CD14-positive monocyte (primary cell): ENCODE measurements around the gene DTNB. TPM values are rescaled to one million over a fixed set of nuclear protein-coding genes. Genes with fewer than 3 reads are reported as not detected.
A peak's percentile ranks its signal among the peaks of the same experiment; 100 is the strongest.

Experiments used
- DNase-seq, 3 donors: peaks; one replicate each; pipeline ENCODE4 v3.0.0-alpha.2; 2011 to 2022
- H2AFZ ChIP-seq: 2 replicates; pipeline ENCODE4 v1.6.0; 2012; ENCODE audit warnings: mild to moderate bottlenecking, low read depth, low read length, inconsistent platforms; ENCODE audit not compliant: insufficient read depth, poor library complexity, severe bottlenecking
- H3K27ac ChIP-seq, 2 donors: 1 replicate in 1 of 2; 2 replicates in 1 of 2; pipeline ENCODE4 v1.5.1; 2012 to 2013; ENCODE audit warnings: low read length in 2 of 2, control low read depth in 1 of 2, inconsistent platforms in 1 of 2, low read depth in 1 of 2, mild to moderate bottlenecking in 1 of 2
- H3K27me3 ChIP-seq, 2 donors: one replicate each; pipeline versions ENCODE4 v1.6.0 to v1.6.1; 2011 to 2013; ENCODE audit warnings: low read length in 2 of 2; ENCODE audit not compliant: control insufficient read depth in 2 of 2, insufficient read depth in 2 of 2
- H3K36me3 ChIP-seq, 2 donors: replicated peaks in 1 of 2; 1 replicate in 1 of 2; 2 replicates in 1 of 2; pipeline versions ENCODE4 v1.5.1 to v1.6.1; 2012 to 2013; ENCODE audit warnings: low read length in 2 of 2, control low read depth in 1 of 2, inconsistent platforms in 1 of 2, mild to moderate bottlenecking in 1 of 2; ENCODE audit not compliant: insufficient read depth in 2 of 2, control insufficient read depth in 1 of 2
- H3K4me1 ChIP-seq, 2 donors: 1 replicate in 1 of 2; 2 replicates in 1 of 2; pipeline versions ENCODE4 v1.5.1 to v1.6.1; 2012 to 2013; ENCODE audit warnings: low read length in 2 of 2, control low read depth in 1 of 2, inconsistent platforms in 1 of 2, mild to moderate bottlenecking in 1 of 2, moderate library complexity in 1 of 2; ENCODE audit not compliant: insufficient read depth in 2 of 2, control insufficient read depth in 1 of 2
- H3K4me2 ChIP-seq: replicated peaks from 2 replicates; pipeline ENCODE3; 2012; ENCODE audit warnings: low read length, moderate library complexity, mild to moderate bottlenecking; ENCODE audit not compliant: poor library complexity, severe bottlenecking; ENCODE audit errors: extremely low read depth
- H3K4me3 ChIP-seq, 3 experiments: fragments of 200-600 bp in 1 of 3; sonication (generic) in 1 of 3; replicated peaks in 1 of 3; 1 replicate in 2 of 3; 2 replicates in 1 of 3; pipeline ENCODE4 v1.5.1; 2011 to 2013; ENCODE audit warnings: low read length in 3 of 3, mild to moderate bottlenecking in 3 of 3, control low read depth in 2 of 3, low read depth in 2 of 3, inconsistent platforms in 1 of 3, moderate library complexity in 1 of 3
- H3K79me2 ChIP-seq: 2 replicates; pipeline ENCODE4 v1.6.0; 2012; ENCODE audit warnings: mild to moderate bottlenecking, control low read depth, inconsistent platforms, low read length, moderate library complexity; ENCODE audit not compliant: insufficient read depth
- H3K9ac ChIP-seq: 2 replicates; pipeline ENCODE4 v1.6.0; 2017; ENCODE audit warnings: low read length, mild to moderate bottlenecking; ENCODE audit not compliant: insufficient read depth, poor library complexity, severe bottlenecking
- H3K9me3 ChIP-seq, 2 donors: replicated peaks in 1 of 2; 1 replicate in 1 of 2; 2 replicates in 1 of 2; pipeline versions ENCODE4 v1.5.1 to v1.6.1; 2012 to 2013; ENCODE audit warnings: low read length in 2 of 2, control low read depth in 1 of 2; ENCODE audit not compliant: control insufficient read depth in 1 of 2, insufficient read depth in 1 of 2
- H4K20me1 ChIP-seq: 2 replicates; pipeline ENCODE4 v1.6.0; 2012; ENCODE audit warnings: mild to moderate bottlenecking, low read length, control low read depth, moderate library complexity; ENCODE audit not compliant: insufficient read depth
- H3K27ac Mint-ChIP-seq, 7 donors: one replicate each; pipeline ENCODE4 v1.8.0; 2020; ENCODE audit warnings: mild to moderate bottlenecking in 7 of 7, mixed read lengths in 7 of 7, moderate library complexity in 6 of 7, inconsistent platforms in 2 of 7
- H3K27me3 Mint-ChIP-seq, 3 donors: one replicate each; pipeline ENCODE4 v1.8.0; 2021 to 2022; ENCODE audit warnings: low read depth in 3 of 3, mild to moderate bottlenecking in 3 of 3, mixed read lengths in 3 of 3, moderate library complexity in 3 of 3, inconsistent platforms in 1 of 3
- H3K36me3 Mint-ChIP-seq, 2 donors: one replicate each; pipeline ENCODE4 v1.8.0; 2020; ENCODE audit warnings: mixed read lengths in 2 of 2, inconsistent platforms in 1 of 2, mild to moderate bottlenecking in 1 of 2
- H3K4me1 Mint-ChIP-seq: one replicate; pipeline ENCODE4 v1.8.0; 2020; ENCODE audit warnings: mild to moderate bottlenecking, mixed read lengths
- H3K4me3 Mint-ChIP-seq, 2 donors: one replicate each; pipeline ENCODE4 v1.8.0; 2020; ENCODE audit warnings: mild to moderate bottlenecking in 2 of 2, mixed read lengths in 2 of 2, moderate library complexity in 1 of 2
- H3K9me3 Mint-ChIP-seq, 7 donors: one replicate each; pipeline ENCODE4 v1.8.0; 2020 to 2022; ENCODE audit warnings: mixed read lengths in 7 of 7, mild to moderate bottlenecking in 6 of 7, moderate library complexity in 6 of 7, inconsistent platforms in 2 of 7
- whole genome bisulfite sequencing: methylation state at CpG from one replicate; pipeline ENCODE4 v1.1.5; 2013; ENCODE audit warnings: missing lambda C conversion rate; ENCODE audit not compliant: insufficient coverage; 5-methylcytosine and 5-hydroxymethylcytosine counted together
- intact Hi-C, 2 donors: fragments of 100-400 bp; cut with micrococcal nuclease; formaldehyde crosslinking; loops; one replicate each; pipeline versions ENCODE4 v1.15.0 to v1.15.1; 2023
- polyA plus RNA-seq, 3 donors: library from polyadenylated mRNA; depleted of rRNA in 1 of 3; unstranded in 2 of 3; stranded (reverse) in 1 of 3; fragments of 300-500 nt in 2 of 3; fragments of >200 nt in 1 of 3; fragmentation: Illumina TruSeq in 2 of 3; gene quantifications; 1 replicate in 2 of 3; 2 replicates in 1 of 3; pipeline ENCODE4 v1.2.3, GENCODE V29; 2012 to 2021
- TF ChIP-seq, protein P1 (sequence below): fragments of 200-600 bp; IDR thresholded peaks from one replicate; pipeline ENCODE4 v1.8.0; 2022; ENCODE audit warnings: antibody characterized with exemption, mild to moderate bottlenecking

DTNB gene
- polyA plus RNA-seq, 3 donors = 3.0 to 4.2 (median 3.3) TPM

DNA sequence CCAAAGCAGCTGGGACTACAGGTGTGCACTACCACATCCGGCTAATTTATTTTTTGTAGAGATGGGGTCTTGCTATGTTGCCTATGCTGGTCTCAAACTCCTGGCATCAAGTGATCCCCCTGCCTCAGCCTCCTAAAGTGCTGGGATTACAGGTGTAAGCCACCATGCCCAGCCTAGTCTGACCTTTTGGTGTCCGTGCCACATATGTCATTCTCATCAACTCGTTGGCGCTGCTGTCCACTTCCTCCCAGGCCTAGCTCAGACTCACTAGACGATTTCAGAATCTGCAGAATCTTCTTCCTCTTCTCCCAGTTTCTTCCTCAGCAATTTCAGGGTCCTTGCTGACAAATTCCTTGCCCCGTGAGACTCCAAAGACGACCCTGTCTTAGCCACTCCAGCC lies 291.9 kb downstream of the DTNB start:
- no peaks in the 10 kb centered on the region for H3K27me3 ChIP-seq
- no peak overlapping the region for H3K9ac ChIP-seq
- H3K36me3 Mint-ChIP-seq = no peaks in the 10 kb centered on the region
- no peaks in the 10 kb centered on the region for H3K9me3 ChIP-seq
- intact Hi-C loops = no loop called here
- peaks cover 0 to 5% (median 0%) of the 10 kb centered on the region in 3 donors for H3K27me3 Mint-ChIP-seq
- H3K4me1 ChIP-seq = peaks cover 27 to 30% of the 10 kb centered on the region in 2 donors
- no peak for DNase-seq
- H3K79me2 ChIP-seq = no peaks in the 10 kb centered on the region
- no peaks in the 10 kb centered on the region for H3K36me3 ChIP-seq
- H3K4me2 ChIP-seq = no peak overlapping the region
- peak overlapping the region in 1 of 2 donors; percentile 8 for H3K4me3 Mint-ChIP-seq
- peaks cover 33% of the 10 kb centered on the region for H3K4me1 Mint-ChIP-seq
- peak overlapping the region in 2 of 7 donors; percentile 4 to 24 for H3K27ac Mint-ChIP-seq
- 26% methylated on average over 7 of the region's 7 CpGs for WGBS
- H3K27ac ChIP-seq = no peak overlapping the region
- TF ChIP-seq, protein P1, sequence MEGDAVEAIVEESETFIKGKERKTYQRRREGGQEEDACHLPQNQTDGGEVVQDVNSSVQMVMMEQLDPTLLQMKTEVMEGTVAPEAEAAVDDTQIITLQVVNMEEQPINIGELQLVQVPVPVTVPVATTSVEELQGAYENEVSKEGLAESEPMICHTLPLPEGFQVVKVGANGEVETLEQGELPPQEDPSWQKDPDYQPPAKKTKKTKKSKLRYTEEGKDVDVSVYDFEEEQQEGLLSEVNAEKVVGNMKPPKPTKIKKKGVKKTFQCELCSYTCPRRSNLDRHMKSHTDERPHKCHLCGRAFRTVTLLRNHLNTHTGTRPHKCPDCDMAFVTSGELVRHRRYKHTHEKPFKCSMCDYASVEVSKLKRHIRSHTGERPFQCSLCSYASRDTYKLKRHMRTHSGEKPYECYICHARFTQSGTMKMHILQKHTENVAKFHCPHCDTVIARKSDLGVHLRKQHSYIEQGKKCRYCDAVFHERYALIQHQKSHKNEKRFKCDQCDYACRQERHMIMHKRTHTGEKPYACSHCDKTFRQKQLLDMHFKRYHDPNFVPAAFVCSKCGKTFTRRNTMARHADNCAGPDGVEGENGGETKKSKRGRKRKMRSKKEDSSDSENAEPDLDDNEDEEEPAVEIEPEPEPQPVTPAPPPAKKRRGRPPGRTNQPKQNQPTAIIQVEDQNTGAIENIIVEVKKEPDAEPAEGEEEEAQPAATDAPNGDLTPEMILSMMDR = no peak
- H4K20me1 ChIP-seq = no peaks in the 10 kb centered on the region
- no peak overlapping the region for H2AFZ ChIP-seq
- no peak overlapping the region for H3K4me3 ChIP-seq
- H3K9me3 Mint-ChIP-seq = peaks cover 0 to 6% (median 0%) of the 10 kb centered on the region in 7 donors

DNA sequence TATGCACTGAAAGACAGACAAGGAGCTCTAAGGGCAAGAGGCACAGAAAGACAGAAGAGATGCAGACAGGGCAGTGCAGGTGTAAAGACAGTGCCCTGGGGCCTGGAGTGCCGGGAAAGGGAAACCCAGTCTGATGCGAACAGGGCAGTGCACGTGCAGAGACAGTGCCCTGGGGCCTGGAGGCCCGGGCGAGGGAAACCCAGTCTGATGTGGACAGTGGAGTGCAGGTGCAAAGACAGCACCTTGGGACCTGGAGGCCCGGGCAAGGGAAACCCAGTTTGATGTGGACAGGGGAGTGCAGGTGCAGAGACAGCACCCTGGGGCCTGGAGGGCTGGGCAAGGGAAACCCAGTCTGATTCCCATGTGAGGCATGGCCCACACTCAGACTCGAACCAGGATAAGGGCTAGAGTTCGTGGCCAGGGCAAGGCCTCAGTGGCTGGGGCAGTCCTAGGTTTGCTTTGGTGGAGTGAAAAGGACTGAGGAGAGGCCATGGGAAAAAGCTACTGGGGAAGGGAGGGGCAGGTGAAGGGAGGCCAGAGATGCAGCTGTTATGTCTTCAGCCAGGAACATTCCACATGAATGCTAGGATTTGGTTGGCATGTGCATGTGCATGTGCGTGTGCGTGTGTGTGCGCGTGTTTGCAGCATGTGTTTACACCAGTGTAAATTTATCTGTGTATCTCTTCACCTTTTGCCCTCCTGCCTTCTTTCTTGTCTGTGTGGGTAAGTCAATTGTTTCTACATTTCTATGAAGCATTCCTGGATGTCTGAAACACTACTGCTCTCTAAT lies 292.6 kb downstream of the DTNB start:
- no peak overlapping the region for H3K4me3 ChIP-seq
- no peak overlapping the region for H3K9ac ChIP-seq
- Mint-ChIP-seq H3K4me3 (no peak overlapping the region), H3K27ac (no peak overlapping the region), H3K27me3 (peaks cover 0 to 9% (median 0%) of the 10 kb centered on the region in 3 donors), H3K4me1 (peaks cover 40% of the 10 kb centered on the region), H3K36me3 (no peaks in the 10 kb centered on the region), H3K9me3 (peaks cover 0 to 6% (median 0%) of the 10 kb centered on the region in 7 donors)
- intact Hi-C loops = no loop called here
- no peak for DNase-seq
- no peaks in the 10 kb centered on the region for H3K79me2 ChIP-seq
- H4K20me1 ChIP-seq = no peaks in the 10 kb centered on the region
- H3K27ac ChIP-seq = no peak overlapping the region
- no peak overlapping the region for H3K4me2 ChIP-seq
- no peaks in the 10 kb centered on the region for H3K27me3 ChIP-seq
- TF ChIP-seq, protein P1 = no peak
- H3K4me1 ChIP-seq = peaks cover 30 to 35% of the 10 kb centered on the region in 2 donors
- no peaks in the 10 kb centered on the region for H3K9me3 ChIP-seq
- no peaks in the 10 kb centered on the region for H3K36me3 ChIP-seq
- WGBS = 97% methylated on average over 8 of the region's 12 CpGs
- no peak overlapping the region for H2AFZ ChIP-seq
